ENCODE measurements around the gene CAD. TPM values are rescaled to one million over a fixed set of nuclear protein-coding genes. Genes with fewer than 3 reads are reported as not detected.

Gene CAD
- total and polyA plus RNA-seq, 2 donors (not counting 3 experiments of a cell fraction or from before 2014, with no cell fraction given): 60.3 to 91.4 TPM

- ChIA-PET POLR2A (no interaction called here), CTCF (interaction anchor here (0.9 to 4.5 kb wide), 3 partner anchors 34 to 58 kb away, joined by 4 to 33 read pairs (median 4); no protein-coding TSS in a partner anchor)
- H4K20me1 ChIP-seq (replicated peaks; ENCODE audit: control insufficient read depth, extremely low read depth, insufficient read depth, low read length): no peaks in the 10 kb centered on the region
- H3K79me2 ChIP-seq (ENCODE audit: control insufficient read depth, insufficient read depth, low read length): no peaks in the 10 kb centered on the region
- no peaks in the 10 kb centered on the region for H3K9me1 ChIP-seq (replicated peaks; ENCODE audit: control insufficient read depth, extremely low read depth, insufficient read depth, low read length)
- H3K9me3 ChIP-seq (replicated peaks; ENCODE audit: control insufficient read depth, insufficient read depth, low read length): no peaks in the 10 kb centered on the region
- H3K4me1 ChIP-seq (ENCODE audit: control insufficient read depth, extremely low read depth, insufficient read depth, low read length): peaks cover 15% of the 10 kb centered on the region
- H3K27ac ChIP-seq (ENCODE audit: insufficient read depth, low read depth, low read length): no peak overlapping the region
- H2AFZ ChIP-seq (ENCODE audit: low read depth, low read length): no peak overlapping the region
- TF ChIP-seq POLR2A (IDR thresholded peaks at IDR 0.05; ENCODE audit: low read depth, low read length) (peak; percentile 25), CTCF (IDR thresholded peaks at IDR 0.05; ENCODE audit: extremely low read depth in 1 of 2, insufficient read depth in 1 of 2, low read depth in 1 of 2, low read length in 2 of 2) (no peak)
- no peak overlapping the region for H3K4me3 ChIP-seq (replicated peaks in 1 of 3; ENCODE audit: insufficient read depth in 1 of 3, low read depth in 1 of 3, low read length in 3 of 3)
- intact Hi-C loops (cut with micrococcal nuclease): loop anchor here (5.0 kb wide), 1 partner anchor 127 kb away; the partner anchor contains the start of genes EIF2B4 and SNX17
- FAIRE-seq (no peak), DNase-seq (ENCODE audit: low read depth, low spot score) (no peak)
- peaks cover 19 to 38% of the 10 kb centered on the region in 2 experiments for H3K36me3 ChIP-seq (ENCODE audit: control insufficient read depth in 2 of 2, extremely low read depth in 1 of 2, insufficient read depth in 2 of 2, low read length in 2 of 2)
- dilution Hi-C loops (cut with MboI; ENCODE audit: extremely low pct_ligation_motif_present, low sequenced_read_pairs): no loop called here
- BruUV-seq (replicated peaks): no TSS peak
- no peak overlapping the region for H3K9ac ChIP-seq (replicated peaks; ENCODE audit: extremely low read depth, insufficient read depth, low read length)
- no peaks in the 10 kb centered on the region for H3K27me3 ChIP-seq (ENCODE audit: control insufficient read depth in 2 of 2, insufficient read depth in 2 of 2, low read length in 2 of 2)
- no peak overlapping the region for H3K4me2 ChIP-seq (ENCODE audit: insufficient read depth, low read length)
Measured at GRCh38 chr2:27245626-27246025, 28.5 kb downstream of the CAD start.

- intact Hi-C loops (cut with micrococcal nuclease) (loop anchor here (5.0 kb wide), 1 partner anchor 124 kb away; the partner anchor contains the start of genes EIF2B4 and SNX17), dilution Hi-C loops (cut with MboI; ENCODE audit: extremely low pct_ligation_motif_present, low sequenced_read_pairs) (no loop called here)
- Histone ChIP-seq H3K36me3 (ENCODE audit: control insufficient read depth in 2 of 2, extremely low read depth in 1 of 2, insufficient read depth in 2 of 2, low read length in 2 of 2) (peaks cover 10 to 16% of the 10 kb centered on the region in 2 experiments), H3K9me3 (replicated peaks; ENCODE audit: control insufficient read depth, insufficient read depth, low read length) (no peaks in the 10 kb centered on the region), H3K4me1 (ENCODE audit: control insufficient read depth, extremely low read depth, insufficient read depth, low read length) (peaks cover 15% of the 10 kb centered on the region), H3K27me3 (ENCODE audit: control insufficient read depth in 2 of 2, insufficient read depth in 2 of 2, low read length in 2 of 2) (no peaks in the 10 kb centered on the region), H2AFZ (ENCODE audit: low read depth, low read length) (no peak overlapping the region), H3K9me1 (replicated peaks; ENCODE audit: control insufficient read depth, extremely low read depth, insufficient read depth, low read length) (no peaks in the 10 kb centered on the region), H4K20me1 (replicated peaks; ENCODE audit: control insufficient read depth, extremely low read depth, insufficient read depth, low read length) (no peaks in the 10 kb centered on the region), H3K4me2 (ENCODE audit: insufficient read depth, low read length) (no peak overlapping the region), H3K9ac (replicated peaks; ENCODE audit: extremely low read depth, insufficient read depth, low read length) (no peak overlapping the region), H3K27ac (ENCODE audit: insufficient read depth, low read depth, low read length) (no peak overlapping the region), H3K79me2 (ENCODE audit: control insufficient read depth, insufficient read depth, low read length) (no peaks in the 10 kb centered on the region), H3K4me3 (replicated peaks in 1 of 3; ENCODE audit: insufficient read depth in 1 of 3, low read depth in 1 of 3, low read length in 3 of 3) (no peak overlapping the region)
- no peak for TF ChIP-seq EZH2 (IDR thresholded peaks at IDR 0.05; ENCODE audit: borderline replicate concordance, low read depth, low read length, severe bottlenecking)
- ChIA-PET POLR2A (no interaction called here), CTCF (interaction anchor here (1.2 to 6.8 kb wide), 3 partner anchors 33 to 78 kb away, joined by 3 to 81 read pairs (median 33); partner anchors contain the start of gene TRIM54)
- FAIRE-seq: no peak
- no peak for DNase-seq (ENCODE audit: low read depth, low spot score)
- BruUV-seq (replicated peaks): no TSS peak
Measured at GRCh38 chr2:27247893-27248292, 30.7 kb downstream of the CAD start.
